ENCODE measurements around the gene SEC16A. TPM values are rescaled to one million over a fixed set of nuclear protein-coding genes. Genes with fewer than 3 reads are reported as not detected.
A peak's percentile ranks its signal among the peaks of the same experiment; 100 is the strongest.
"Not testable (repeated sequence)": the region's sequence is repeated elsewhere in the genome, so short reads cannot be mapped to it uniquely, and the experiment has no call there.

SEC16A gene
- total RNA-seq, 1 experiment from 2014 or later = 7.2 TPM

GRCh38 chr9:136412962-136413361 is 69.9 kb downstream of the SEC16A start:
- DNase-seq (ENCODE audit: low spot score) = no peak
- in situ Hi-C loops (cut with HindIII; ENCODE audit: low sequenced_read_pairs) = no loop called here

- DNase-seq (ENCODE audit: low spot score) = no peak
- in situ Hi-C loops (cut with HindIII; ENCODE audit: low sequenced_read_pairs) = no loop called here
Observed at GRCh38 chr9:136411378-136411777, 71.5 kb downstream of the SEC16A start.

- DNase-seq (ENCODE audit: low spot score) = peak; percentile 87
- in situ Hi-C loops (cut with HindIII; ENCODE audit: low sequenced_read_pairs) = no loop called here
Observed at GRCh38 chr9:136410500-136411287, 72.1 kb downstream of the SEC16A start, which contains the start of the genes ENTR1 and PMPCA. Gene ENTR1, minus strand, starts transcription at chr9:136410614. Its CDS starts 217 bp downstream, at chr9:136410397. Gene PMPCA, plus strand, starts transcription at chr9:136410658. Its CDS starts 11 bp downstream, at chr9:136410669.

GRCh38 chr9:136409557-136410455 is 73.0 kb downstream of the SEC16A start:
- DNase-seq (ENCODE audit: low spot score) = peak; percentile 25

GRCh38 chr9:136407911-136408310 is 74.9 kb downstream of the SEC16A start:
- in situ Hi-C loops (cut with HindIII; ENCODE audit: low sequenced_read_pairs) = no loop called here
- no peak for DNase-seq (ENCODE audit: low spot score)

More at GRCh38 chr9:136409557-136410455, 73.0 kb downstream of the SEC16A start:
- in situ Hi-C loops (cut with HindIII; ENCODE audit: low sequenced_read_pairs) = no loop called here

- in situ Hi-C loops (cut with HindIII; ENCODE audit: low sequenced_read_pairs); DNase-seq (ENCODE audit: low spot score): not testable (repeated sequence)
Observed at GRCh38 chr9:136407061-136407460, 75.8 kb downstream of the SEC16A start.

- DNase-seq (ENCODE audit: low spot score); in situ Hi-C loops (cut with HindIII; ENCODE audit: low sequenced_read_pairs): not testable (repeated sequence)
Observed at GRCh38 chr9:136405904-136406303, 76.9 kb downstream of the SEC16A start.

GRCh38 chr9:136405481-136405880 is 77.4 kb downstream of the SEC16A start:
- in situ Hi-C loops (cut with HindIII; ENCODE audit: low sequenced_read_pairs) = no loop called here
- DNase-seq (ENCODE audit: low spot score) = no peak

GRCh38 chr9:136404801-136405136 is 78.1 kb downstream of the SEC16A start:
- in situ Hi-C loops (cut with HindIII; ENCODE audit: low sequenced_read_pairs) = no loop called here
- DNase-seq (ENCODE audit: low spot score) = no peak

- no peak for DNase-seq (ENCODE audit: low spot score)
- in situ Hi-C loops (cut with HindIII; ENCODE audit: low sequenced_read_pairs) = no loop called here
Observed at GRCh38 chr9:136403915-136404800, 78.7 kb downstream of the SEC16A start.

GRCh38 chr9:136403538-136403914 is 79.3 kb downstream of the SEC16A start:
- no peak for DNase-seq (ENCODE audit: low spot score)
- in situ Hi-C loops (cut with HindIII; ENCODE audit: low sequenced_read_pairs) = no loop called here

- no peak for DNase-seq (ENCODE audit: low spot score)
- in situ Hi-C loops (cut with HindIII; ENCODE audit: low sequenced_read_pairs) = no loop called here
Observed at GRCh38 chr9:136402067-136402466, 80.8 kb downstream of the SEC16A start.

GRCh38 chr9:136401173-136401922 is 81.5 kb downstream of the SEC16A start:
- in situ Hi-C loops (cut with HindIII; ENCODE audit: low sequenced_read_pairs) = no loop called here
- DNase-seq (ENCODE audit: low spot score) = no peak

GRCh38 chr9:136400038-136400834 is 82.6 kb downstream of the SEC16A start, which contains the start of gene SNAPC4:
Gene SNAPC4, minus strand, starts transcription at chr9:136400170. Its CDS starts 1,742 bp downstream, at chr9:136398428.
- in situ Hi-C loops (cut with HindIII; ENCODE audit: low sequenced_read_pairs) = no loop called here
- peak; percentile 81 for DNase-seq (ENCODE audit: low spot score)

- in situ Hi-C loops (cut with HindIII; ENCODE audit: low sequenced_read_pairs) = no loop called here
- no peak for DNase-seq (ENCODE audit: low spot score)
Observed at GRCh38 chr9:136399176-136400037, 83.4 kb downstream of the SEC16A start.

GRCh38 chr9:136398286-136398685 is 84.6 kb downstream of the SEC16A start:
- DNase-seq (ENCODE audit: low spot score) = no peak
- in situ Hi-C loops (cut with HindIII; ENCODE audit: low sequenced_read_pairs) = no loop called here

GRCh38 chr9:136397643-136398042 is 85.2 kb downstream of the SEC16A start:
- in situ Hi-C loops (cut with HindIII; ENCODE audit: low sequenced_read_pairs) = no loop called here
- no peak for DNase-seq (ENCODE audit: low spot score)
